Neural crest cell (in vitro differentiated cells): ENCODE results near the gene DRG2. TPM values are rescaled to one million over a fixed set of nuclear protein-coding genes. Genes with fewer than 3 reads are reported as not detected.

ENCODE experiments used
- DNase-seq: peaks from one replicate; pipeline ENCODE4 v3.0.0; 2021; ENCODE audit warnings: low read depth, mixed read lengths, low spot score
- H3K27ac Mint-ChIP-seq: one replicate; pipeline ENCODE4 v1.8.0; 2021; ENCODE audit warnings: mild to moderate bottlenecking, mixed read lengths; ENCODE audit not compliant: unreplicated experiment
- H3K27me3 Mint-ChIP-seq: 2 replicates; pipeline ENCODE4 v1.8.0; 2021; ENCODE audit warnings: low read depth, mild to moderate bottlenecking, mixed read lengths
- H3K36me3 Mint-ChIP-seq: 2 replicates; pipeline ENCODE4 v1.8.0; 2021; ENCODE audit warnings: low read depth, mild to moderate bottlenecking, mixed read lengths
- H3K4me1 Mint-ChIP-seq: 2 replicates; pipeline ENCODE4 v1.8.0; 2021; ENCODE audit warnings: mixed read lengths
- H3K4me3 Mint-ChIP-seq: one replicate; pipeline ENCODE4 v1.8.0; 2021; ENCODE audit warnings: mild to moderate bottlenecking, mixed read lengths
- H3K9me3 Mint-ChIP-seq: 2 replicates; pipeline ENCODE4 v1.8.0; 2021; ENCODE audit warnings: mixed read lengths
- CTCF ChIP-seq: fragments of 200-600 bp; sonication (generic); conservative IDR thresholded peaks from 2 replicates; pipeline ENCODE4 v1.5.0; 2021; ENCODE audit warnings: antibody characterized with exemption, mild to moderate bottlenecking
- total RNA-seq: library from RNA; stranded (reverse); gene quantifications from 2 replicates; pipeline ENCODE4 v1.2.1, GENCODE V29; 2021

Gene DRG2
- total RNA-seq, 1 donor from 2014 or later, result 40.3 TPM

- H3K4me1 Mint-ChIP-seq, result peaks cover 5% of the 10 kb centered on the region
- no peaks in the 10 kb centered on the region for H3K9me3 Mint-ChIP-seq
- no peak for DNase-seq
- no peaks in the 10 kb centered on the region for H3K27me3 Mint-ChIP-seq
- H3K4me3 Mint-ChIP-seq, result no peak overlapping the region
- no peak overlapping the region for H3K27ac Mint-ChIP-seq
- no peak for TF ChIP-seq CTCF
- H3K36me3 Mint-ChIP-seq, result no peaks in the 10 kb centered on the region
These were observed 51.8 kb downstream of the DRG2 start for GRCh38 chr17:18139498-18139897.

GRCh38 chr17:18139949-18140348, 52.2 kb downstream of the DRG2 start:
- Mint-ChIP-seq H3K36me3 (no peaks in the 10 kb centered on the region), H3K4me1 (peaks cover 5% of the 10 kb centered on the region), H3K4me3 (no peak overlapping the region), H3K27ac (no peak overlapping the region), H3K27me3 (no peaks in the 10 kb centered on the region), H3K9me3 (no peaks in the 10 kb centered on the region)
- DNase-seq, result no peak
- TF ChIP-seq CTCF, result no peak

- no peak for TF ChIP-seq CTCF
- Mint-ChIP-seq H3K36me3 (no peaks in the 10 kb centered on the region), H3K27me3 (no peaks in the 10 kb centered on the region), H3K27ac (no peak overlapping the region), H3K4me1 (peaks cover 5% of the 10 kb centered on the region), H3K9me3 (no peaks in the 10 kb centered on the region), H3K4me3 (no peak overlapping the region)
- no peak for DNase-seq
These were observed 52.9 kb downstream of the DRG2 start for GRCh38 chr17:18140648-18141047.

- H3K4me3 Mint-ChIP-seq, result no peak overlapping the region
- no peaks in the 10 kb centered on the region for H3K27me3 Mint-ChIP-seq
- no peaks in the 10 kb centered on the region for H3K36me3 Mint-ChIP-seq
- H3K9me3 Mint-ChIP-seq, result no peaks in the 10 kb centered on the region
- peaks cover 5% of the 10 kb centered on the region for H3K4me1 Mint-ChIP-seq
- TF ChIP-seq CTCF, result peak; percentile 75
- no peak overlapping the region for H3K27ac Mint-ChIP-seq
- DNase-seq, result peak; percentile 52
These were observed 53.6 kb downstream of the DRG2 start for GRCh38 chr17:18141210-18141803.

GRCh38 chr17:18142417-18142816, 54.7 kb downstream of the DRG2 start:
- Mint-ChIP-seq H3K9me3 (no peaks in the 10 kb centered on the region), H3K4me3 (no peak overlapping the region), H3K36me3 (no peaks in the 10 kb centered on the region), H3K27ac (no peak overlapping the region), H3K27me3 (no peaks in the 10 kb centered on the region), H3K4me1 (peaks cover 5% of the 10 kb centered on the region)
- no peak for TF ChIP-seq CTCF
- DNase-seq, result no peak
